Measurements from ENCODE around the gene RPS19. TPM values are rescaled to one million over a fixed set of nuclear protein-coding genes. Genes with fewer than 3 reads are reported as not detected.

RPS19 gene
- polyA plus RNA-seq, 1 donor from 2014 or later = 783 TPM

- Histone ChIP-seq H3K9me2 (ENCODE audit: insufficient read depth, low read length) (no peaks in the 10 kb centered on the region), H2AFZ (ENCODE audit: low read depth, low read length) (no peak overlapping the region), H4K20me1 (ENCODE audit: insufficient read depth) (no peaks in the 10 kb centered on the region), H3K9ac (ENCODE audit: low read length) (no peak overlapping the region), H3K4me2 (ENCODE audit: low read length) (no peak overlapping the region), H3K27me3 (ENCODE audit: insufficient read depth, low read depth, low read length) (peaks cover 84% of the 10 kb centered on the region), H3K4me3 (ENCODE audit: low read length) (no peak overlapping the region), H3F3A (ENCODE audit: insufficient read depth, low read length, poor library complexity, severe bottlenecking) (no peaks in the 10 kb centered on the region), H3K27ac (ENCODE audit: low read length) (no peak overlapping the region), H3K79me2 (replicated peaks; ENCODE audit: insufficient read depth, low read length) (no peaks in the 10 kb centered on the region), H3K9me3 (ENCODE audit: low read length) (no peaks in the 10 kb centered on the region), H3K36me3 (ENCODE audit: insufficient read depth, low read length) (no peaks in the 10 kb centered on the region)
- no peak for TF ChIP-seq SMC3 (conservative IDR thresholded peaks at IDR 0.05; ENCODE audit: poor library complexity)
- TF ChIP-seq REST (IDR thresholded peaks at IDR 0.05; ENCODE audit: borderline replicate concordance) = no peak
- no peak for TF ChIP-seq EP300 (conservative IDR thresholded peaks at IDR 0.05; ENCODE audit: poor library complexity, severe bottlenecking)
- no peak for TF ChIP-seq CTCF (IDR thresholded peaks at IDR 0.05; ENCODE audit: poor library complexity, severe bottlenecking)
- TF ChIP-seq RAD21 (conservative IDR thresholded peaks at IDR 0.05) = no peak
- TF ChIP-seq EZH2 (IDR thresholded peaks at IDR 0.05; ENCODE audit: borderline replicate concordance, insufficient read depth, low read length, poor library complexity, severe bottlenecking) = no peak
- TF ChIP-seq TAF1 (IDR thresholded peaks at IDR 0.05; ENCODE audit: low read depth) = no peak
- TF ChIP-seq MXI1 (conservative IDR thresholded peaks at IDR 0.05; ENCODE audit: poor library complexity, severe bottlenecking) = no peak
- TF ChIP-seq POLR2AphosphoS5 (IDR thresholded peaks at IDR 0.05) = no peak
Measured at GRCh38 chr19:41915021-41915775, 55.1 kb downstream of the RPS19 start.

- no peaks in the 10 kb centered on the region for H4K20me1 ChIP-seq (ENCODE audit: insufficient read depth)
- TF ChIP-seq EZH2 (IDR thresholded peaks at IDR 0.05; ENCODE audit: borderline replicate concordance, insufficient read depth, low read length, poor library complexity, severe bottlenecking) = no peak
- TF ChIP-seq POLR2AphosphoS5 (IDR thresholded peaks at IDR 0.05) = no peak
- TF ChIP-seq RAD21 (conservative IDR thresholded peaks at IDR 0.05) = no peak
- TF ChIP-seq MXI1 (conservative IDR thresholded peaks at IDR 0.05; ENCODE audit: poor library complexity, severe bottlenecking) = no peak
- no peak for TF ChIP-seq TAF1 (IDR thresholded peaks at IDR 0.05; ENCODE audit: low read depth)
- no peak for TF ChIP-seq SMC3 (conservative IDR thresholded peaks at IDR 0.05; ENCODE audit: poor library complexity)
- no peak for TF ChIP-seq EP300 (conservative IDR thresholded peaks at IDR 0.05; ENCODE audit: poor library complexity, severe bottlenecking)
- no peak for TF ChIP-seq REST (IDR thresholded peaks at IDR 0.05; ENCODE audit: borderline replicate concordance)
- TF ChIP-seq CTCF (IDR thresholded peaks at IDR 0.05; ENCODE audit: poor library complexity, severe bottlenecking) = no peak
- no peaks in the 10 kb centered on the region for H3K79me2 ChIP-seq (replicated peaks; ENCODE audit: insufficient read depth, low read length)
- H3K4me3 ChIP-seq (ENCODE audit: low read length) = no peak overlapping the region
- H3K36me3 ChIP-seq (ENCODE audit: insufficient read depth, low read length) = no peaks in the 10 kb centered on the region
- H3K9me2 ChIP-seq (ENCODE audit: insufficient read depth, low read length) = no peaks in the 10 kb centered on the region
- H2AFZ ChIP-seq (ENCODE audit: low read depth, low read length) = no peak overlapping the region
- peaks cover 86% of the 10 kb centered on the region for H3K27me3 ChIP-seq (ENCODE audit: insufficient read depth, low read depth, low read length)
- no peak overlapping the region for H3K9ac ChIP-seq (ENCODE audit: low read length)
- no peaks in the 10 kb centered on the region for H3K9me3 ChIP-seq (ENCODE audit: low read length)
- no peak overlapping the region for H3K27ac ChIP-seq (ENCODE audit: low read length)
- H3K4me2 ChIP-seq (ENCODE audit: low read length) = no peak overlapping the region
- no peaks in the 10 kb centered on the region for H3F3A ChIP-seq (ENCODE audit: insufficient read depth, low read length, poor library complexity, severe bottlenecking)
Measured at GRCh38 chr19:41915776-41916414, 55.8 kb downstream of the RPS19 start.
